GM19395 (cell line): ENCODE measurements around the gene CACHD1.
"Not testable (repeated sequence)": the region's sequence is repeated elsewhere in the genome, so short reads cannot be mapped to it uniquely, and the experiment has no call there.

Experiments
- ATAC-seq: cut with Tn5 transposase; IDR thresholded peaks from one replicate; pipeline ENCODE4 v1.9.1; 2021; ENCODE audit warnings: mild to moderate bottlenecking, moderate library complexity; ENCODE audit not compliant: unreplicated experiment

CACHD1 gene

DNA sequence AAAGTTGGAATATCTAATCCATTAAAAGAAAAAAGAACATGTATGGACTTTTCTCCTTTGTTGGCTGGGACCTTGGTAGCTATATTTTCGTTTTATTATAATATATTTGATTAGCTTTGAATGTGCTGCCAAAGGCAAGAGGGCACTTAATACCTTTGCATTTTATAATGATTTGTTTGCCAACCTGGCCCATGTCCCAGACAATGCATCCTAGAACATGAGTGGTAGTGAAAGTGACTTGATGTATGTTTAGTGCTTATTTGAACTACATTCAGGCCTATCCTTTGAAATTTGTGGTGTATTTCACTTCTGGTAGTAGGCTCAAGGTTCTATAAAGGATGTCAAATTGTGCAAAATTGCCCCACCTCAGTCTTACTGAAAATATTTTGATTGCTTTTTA, 25.9 kb downstream of the CACHD1 start:
- no peak for ATAC-seq

DNA sequence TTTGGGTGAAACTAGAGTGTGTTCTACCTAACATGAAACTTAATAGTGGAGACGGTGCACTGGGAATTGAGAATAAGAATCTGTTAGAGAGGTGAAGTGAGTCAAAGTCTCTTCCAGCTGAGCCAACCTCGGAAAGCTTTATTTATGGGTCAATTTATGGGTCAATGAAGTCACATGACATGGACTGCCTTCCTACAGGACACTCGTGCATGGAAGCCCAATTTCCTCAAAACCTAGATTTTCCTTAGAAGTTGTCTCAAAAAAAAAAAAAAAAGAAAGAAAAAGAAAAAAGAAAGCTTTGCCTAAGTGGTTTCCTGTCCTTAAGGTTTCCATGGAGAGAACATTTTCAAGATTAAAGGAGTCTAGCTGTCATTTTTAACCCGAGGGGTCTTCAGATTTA, 26.7 kb downstream of the CACHD1 start:
- ATAC-seq: no peak

DNA sequence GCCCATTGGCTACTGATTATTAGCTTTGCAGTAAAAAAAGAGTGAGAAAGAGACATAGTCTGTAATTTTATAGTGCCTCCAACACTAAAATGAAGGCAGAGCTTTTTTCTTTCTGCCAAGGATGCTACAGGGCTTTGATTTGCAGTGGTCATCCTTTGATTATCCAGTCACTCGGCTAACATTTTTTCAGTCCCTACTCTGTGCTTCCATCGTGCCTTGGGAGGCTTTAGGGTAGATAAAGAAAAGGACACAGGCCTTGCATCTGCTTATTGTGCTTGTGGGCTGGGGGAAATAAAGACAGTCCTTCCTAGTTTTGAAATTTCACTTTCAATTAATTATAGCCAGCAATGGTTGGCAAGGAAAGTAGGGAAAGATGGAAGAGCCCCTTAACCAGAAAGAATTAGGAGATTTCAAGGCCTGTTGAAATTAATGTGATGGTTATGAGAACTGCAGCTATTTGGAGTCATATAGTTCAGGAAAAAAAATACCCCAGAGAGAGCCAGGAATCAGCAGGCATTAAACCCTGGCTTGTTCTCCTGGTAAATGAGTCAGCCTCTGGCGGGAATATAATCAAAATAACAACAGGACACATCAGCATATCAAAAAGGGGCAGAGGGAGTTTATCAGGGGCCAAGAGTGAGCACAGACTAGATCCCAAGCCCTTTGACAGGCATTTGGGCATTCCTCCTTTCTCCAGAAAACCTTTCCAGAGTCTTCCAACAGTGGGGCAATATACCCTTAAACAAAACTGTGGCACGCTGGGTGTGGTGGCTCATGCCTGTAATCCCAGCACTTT, 27.4 kb downstream of the CACHD1 start:
- no peak for ATAC-seq

DNA sequence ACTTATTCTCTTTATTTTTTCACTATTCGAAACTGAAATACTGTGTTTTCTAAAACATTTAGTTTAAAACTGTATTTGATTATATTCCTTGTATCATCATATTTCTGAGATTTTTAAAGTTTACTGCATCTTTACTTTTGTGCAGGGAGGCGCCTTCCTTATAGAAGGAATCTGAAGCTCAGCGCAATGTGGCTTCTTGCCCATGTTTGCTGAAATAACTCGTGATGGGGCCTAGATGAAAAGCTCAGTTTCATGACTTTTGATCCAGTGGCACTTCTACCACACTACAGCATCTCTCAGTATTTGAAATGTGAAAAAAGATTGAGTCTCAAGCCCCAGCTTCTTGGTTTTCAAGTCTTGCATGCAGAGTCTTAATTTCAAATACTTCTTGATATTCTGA, 28.4 kb downstream of the CACHD1 start:
- no peak for ATAC-seq

DNA sequence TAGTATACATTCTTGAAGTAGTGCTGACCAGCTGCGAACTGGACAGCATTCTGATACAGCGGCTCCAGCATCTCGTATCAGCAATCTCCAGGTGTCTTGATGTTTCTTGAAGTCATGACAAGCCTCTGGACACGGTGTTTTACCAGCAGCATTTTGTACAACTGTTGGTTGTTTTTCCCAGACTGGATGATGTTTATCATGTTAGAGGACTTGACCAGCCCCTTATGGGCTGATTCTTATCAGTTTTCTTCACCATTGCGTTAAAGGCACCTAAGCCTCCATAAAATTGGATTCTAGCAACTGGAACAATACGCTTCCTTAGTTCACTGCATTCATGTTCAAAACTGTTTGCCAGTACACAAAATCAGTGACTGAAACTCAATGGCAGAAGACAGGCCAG, 29.1 kb downstream of the CACHD1 start:
- no peak for ATAC-seq

DNA sequence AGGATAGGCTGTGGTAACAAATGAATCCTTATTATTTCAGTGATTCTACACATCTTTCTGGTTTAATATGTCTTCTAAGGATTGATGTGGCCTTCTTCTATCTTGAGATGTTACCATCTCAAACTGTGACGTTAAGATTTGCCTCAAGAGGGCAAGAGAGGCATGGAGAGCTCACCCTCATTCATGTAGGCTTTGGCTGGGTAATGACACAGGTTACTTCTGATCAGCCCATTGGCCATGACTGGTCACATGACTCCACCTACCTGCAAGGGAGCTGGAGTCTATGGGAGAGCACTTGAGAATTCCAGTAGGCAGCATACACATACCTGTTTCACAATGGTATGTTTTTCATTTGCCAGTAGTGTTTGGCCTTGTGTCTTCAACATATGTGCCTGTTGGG, 30.0 kb downstream of the CACHD1 start:
- ATAC-seq: no peak

DNA sequence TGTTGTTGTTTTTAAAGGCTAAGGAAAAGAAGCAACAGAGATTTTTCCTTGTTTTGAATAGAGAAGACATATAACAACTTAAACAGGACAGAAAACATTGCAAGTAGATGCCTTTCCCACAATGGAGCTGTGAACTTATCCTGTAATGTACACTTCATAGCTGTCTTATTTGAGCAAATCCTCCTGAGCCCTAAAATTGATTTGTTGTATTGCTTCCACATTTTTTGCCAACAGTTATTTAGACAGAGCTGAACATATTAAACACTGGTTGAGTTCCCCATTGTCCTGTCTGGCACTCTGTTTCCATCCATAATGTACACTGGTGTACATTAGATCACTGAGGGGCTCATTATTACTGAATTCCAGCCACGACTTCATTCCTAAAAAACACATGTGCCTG, 32.2 kb downstream of the CACHD1 start:
- ATAC-seq: no peak

DNA sequence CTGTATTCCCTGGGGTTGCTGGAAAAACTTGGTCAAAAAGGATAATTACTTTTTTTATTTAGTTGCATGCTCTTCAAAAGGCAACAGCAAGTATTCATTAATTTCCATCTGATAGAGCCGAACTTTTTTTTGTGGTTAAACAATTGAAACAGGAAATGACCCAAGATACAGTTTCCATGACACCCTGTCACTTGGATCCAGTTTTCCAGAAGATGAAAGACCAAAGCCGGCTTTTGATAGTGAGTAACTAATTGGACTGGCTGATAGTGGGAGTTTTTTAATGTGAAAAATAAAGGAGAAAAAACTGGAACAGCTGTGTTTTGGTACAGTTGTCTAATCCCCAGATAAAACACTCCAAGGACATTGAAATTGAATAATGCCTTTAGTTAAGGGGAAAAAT, 33.0 kb downstream of the CACHD1 start:
- no peak for ATAC-seq

DNA sequence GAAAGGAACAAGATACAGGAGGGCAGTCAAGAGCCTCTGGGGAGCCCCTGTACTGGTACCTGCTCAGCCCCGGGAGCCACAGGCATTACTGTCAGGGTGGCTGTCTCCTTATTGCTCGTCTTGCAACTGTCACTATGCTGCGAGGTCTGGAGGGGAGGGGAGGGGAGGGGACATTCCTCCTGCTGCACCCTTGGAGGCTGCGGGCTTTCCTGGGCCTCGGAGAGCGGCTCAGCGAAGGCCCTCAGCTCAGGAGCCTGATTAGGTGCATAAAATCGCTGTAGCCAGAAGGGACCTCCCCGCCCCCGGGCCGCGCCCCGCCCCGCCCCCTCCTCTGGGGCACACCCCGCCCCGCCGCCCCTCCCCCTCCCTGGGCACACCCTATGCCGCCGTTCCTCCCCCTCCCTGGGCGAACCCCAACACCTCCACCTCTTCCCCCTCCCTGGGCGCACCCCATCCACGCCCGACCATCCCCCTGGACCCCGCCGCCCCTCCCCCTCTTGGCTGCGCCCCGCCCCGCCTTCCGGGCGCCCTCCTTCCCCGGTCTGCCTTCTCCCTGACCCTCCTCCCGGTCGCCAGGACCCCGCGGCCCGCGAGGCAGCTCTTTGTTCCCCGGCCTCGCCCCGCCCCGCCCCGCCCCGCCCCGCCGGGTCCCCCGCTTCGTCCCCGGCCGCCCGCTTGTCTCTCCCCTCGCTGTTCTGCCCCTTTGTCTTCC, 35.5 kb downstream of the CACHD1 start:
- no peak for ATAC-seq

DNA sequence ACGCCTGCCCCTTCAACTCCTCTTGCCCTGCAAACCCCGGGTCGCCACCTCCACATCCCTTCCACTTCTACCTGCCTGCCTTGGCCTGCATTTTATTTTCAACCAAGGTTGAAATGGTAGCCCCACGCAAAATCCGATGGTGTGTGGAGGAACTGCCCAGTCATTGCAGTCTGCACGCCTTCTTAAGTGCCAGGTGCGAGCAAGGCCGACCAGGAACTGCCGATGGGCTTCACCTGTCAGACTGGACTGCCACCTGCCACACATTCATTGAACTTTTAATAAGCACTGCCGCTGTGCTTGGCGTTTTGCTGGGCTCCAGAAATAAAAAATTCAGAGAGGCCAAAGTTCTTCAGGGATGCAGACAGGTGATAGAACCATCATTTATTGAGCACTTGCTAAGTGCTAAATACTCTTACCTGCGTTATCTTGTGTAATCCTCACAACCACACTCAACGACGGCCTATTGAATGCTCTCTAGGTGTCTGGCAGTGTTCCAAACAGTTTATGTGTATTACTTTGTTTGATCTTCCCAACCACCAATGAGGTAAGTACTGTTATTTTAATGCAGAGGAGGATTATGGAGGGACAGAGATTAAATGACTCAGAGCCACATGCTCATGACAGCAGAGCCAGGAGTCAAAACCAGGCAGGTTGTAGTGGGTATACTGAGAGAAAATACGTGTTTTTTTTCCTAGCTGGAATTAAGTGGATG, 36.2 kb downstream of the CACHD1 start:
- ATAC-seq: no peak

DNA sequence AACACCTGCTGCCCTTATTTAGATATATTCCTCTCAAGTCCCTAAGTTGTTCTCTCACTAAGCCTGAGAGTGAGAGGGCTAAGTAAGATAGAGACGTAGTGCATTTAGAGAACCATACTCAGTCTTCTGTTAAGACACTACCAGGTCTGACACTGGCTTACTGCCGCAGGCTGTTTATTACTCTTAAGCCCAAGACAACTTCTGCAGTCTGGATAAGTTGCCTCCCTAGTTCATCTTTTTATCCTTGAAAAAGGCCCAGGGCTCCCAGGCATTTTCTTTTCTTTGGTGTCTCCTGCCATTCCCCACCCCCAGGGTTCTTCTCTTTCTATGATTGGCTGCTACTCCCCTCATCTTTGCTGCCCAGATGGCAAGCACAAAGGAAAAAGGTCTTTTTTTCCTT, 38.7 kb downstream of the CACHD1 start:
- ATAC-seq: no peak

DNA sequence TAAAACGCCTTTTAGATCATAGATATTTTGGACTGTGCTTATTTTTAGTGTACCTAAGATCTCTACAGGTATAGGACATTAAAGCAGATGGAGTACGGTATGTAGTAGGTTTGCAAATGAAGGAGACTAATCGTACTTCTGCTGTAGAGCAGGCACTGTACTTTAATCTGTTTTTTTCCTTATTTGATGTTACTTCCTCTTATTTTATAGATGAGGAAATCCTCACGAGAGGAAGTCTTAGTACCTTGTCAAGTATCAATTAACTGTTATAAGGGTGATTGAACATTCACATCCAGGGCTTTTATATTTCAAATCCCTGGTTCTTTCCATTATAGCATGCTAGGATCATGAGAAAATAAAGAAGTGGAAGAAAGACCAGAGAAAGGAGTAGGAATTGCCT, 41.1 kb downstream of the CACHD1 start:
- no peak for ATAC-seq

DNA sequence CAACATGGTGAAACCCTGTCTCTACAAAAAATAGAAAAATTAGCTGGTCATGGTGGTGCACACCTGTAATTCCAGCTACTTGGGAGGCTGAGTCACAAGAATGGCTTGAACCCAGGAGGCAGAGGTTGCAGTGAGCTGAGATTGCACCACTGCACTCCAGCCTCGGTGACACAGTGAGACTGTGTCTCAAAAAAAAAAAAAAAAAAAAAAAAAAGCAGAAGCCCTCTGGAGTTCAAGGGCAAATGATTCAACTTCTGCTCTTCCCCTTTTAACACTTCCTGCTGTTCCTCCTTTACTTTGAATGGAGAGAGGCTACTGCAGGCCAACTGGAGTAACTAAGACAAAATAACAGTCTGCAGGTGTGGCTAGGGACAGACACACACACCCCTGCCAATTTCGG, 42.3 kb downstream of the CACHD1 start:
- ATAC-seq: not testable (repeated sequence)

DNA sequence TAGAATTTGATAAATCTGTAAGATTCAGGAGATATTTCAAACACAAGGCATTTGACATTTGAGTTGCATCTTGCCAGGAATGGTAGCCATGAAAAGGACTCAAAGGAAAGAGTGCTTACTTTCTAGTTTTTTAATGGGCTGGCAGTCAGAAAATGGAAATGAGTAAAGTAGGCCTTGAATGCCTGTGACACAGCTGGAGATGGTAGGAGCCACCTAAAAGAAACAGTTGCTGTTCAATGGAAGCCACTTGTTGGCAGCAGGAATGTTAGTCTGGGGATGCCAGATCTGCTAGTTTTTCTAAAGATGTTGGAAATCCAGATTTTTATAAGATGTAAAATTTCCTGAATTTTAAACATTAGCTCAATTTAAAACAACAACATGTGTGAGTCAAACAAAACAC, 43.6 kb downstream of the CACHD1 start:
- no peak for ATAC-seq

DNA sequence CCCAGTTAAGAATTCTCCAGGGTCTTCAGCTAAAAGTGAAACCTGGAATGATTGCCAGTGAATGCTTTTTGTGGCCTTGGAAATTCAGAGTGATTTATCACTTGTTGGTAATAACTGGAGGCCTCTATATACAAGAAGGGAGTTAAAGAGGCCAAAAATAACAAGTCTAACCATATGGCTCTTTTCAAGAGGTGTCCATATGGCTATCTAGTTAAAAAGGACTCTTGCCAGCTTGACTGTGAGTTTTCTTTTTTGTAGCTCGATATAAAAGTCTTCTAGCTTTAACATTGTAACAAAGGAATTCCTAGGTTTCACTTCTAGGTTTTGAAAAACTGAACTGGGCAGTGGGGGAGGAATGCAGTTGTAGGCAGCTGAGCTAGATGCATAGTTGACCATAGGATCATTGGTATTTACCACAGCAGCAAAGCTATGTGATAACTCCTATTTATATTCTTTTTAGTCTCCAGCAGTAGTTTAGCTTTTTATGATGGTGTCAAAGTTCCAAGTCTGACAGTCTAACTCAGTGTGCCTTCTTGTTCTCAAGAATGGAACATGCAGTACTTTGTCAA, 44.4 kb downstream of the CACHD1 start:
- no peak for ATAC-seq

DNA sequence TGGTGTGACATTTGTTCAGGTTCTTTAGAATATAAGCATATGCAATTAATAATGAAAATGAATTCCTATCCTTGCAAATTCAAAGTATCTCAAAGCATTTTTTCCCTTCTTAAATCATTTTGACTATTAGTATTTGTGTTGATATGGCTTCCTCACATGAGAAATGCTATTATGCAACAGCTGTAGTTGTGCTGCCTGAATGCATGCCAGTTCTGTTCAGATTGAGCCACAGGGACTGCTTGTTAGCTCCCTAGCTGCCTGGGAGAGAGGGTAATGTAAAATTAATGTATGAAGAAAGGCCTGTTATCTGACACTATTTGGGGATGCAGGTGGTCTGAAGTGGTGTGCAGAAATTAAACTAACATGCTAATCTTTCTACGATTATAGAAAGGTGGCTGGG, 45.5 kb downstream of the CACHD1 start:
- no peak for ATAC-seq

DNA sequence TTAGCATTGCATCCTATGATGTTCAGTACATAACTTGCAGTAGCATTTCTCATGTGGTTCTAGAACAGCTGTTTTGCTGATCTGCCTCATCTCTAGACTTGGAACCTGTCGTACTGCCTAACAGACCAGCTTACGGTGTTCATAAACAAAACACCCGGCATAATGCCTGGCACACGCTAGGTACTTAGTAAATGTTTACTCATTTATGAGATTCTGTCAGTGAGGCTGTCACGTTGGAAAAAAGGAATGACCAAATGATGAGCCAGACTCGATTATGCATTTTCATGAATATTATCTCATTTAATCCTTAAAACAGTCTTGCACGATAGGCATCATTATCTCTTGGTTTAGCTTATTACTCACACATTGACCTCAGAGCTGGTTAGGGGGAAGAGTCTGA, 46.4 kb downstream of the CACHD1 start:
- ATAC-seq: no peak

DNA sequence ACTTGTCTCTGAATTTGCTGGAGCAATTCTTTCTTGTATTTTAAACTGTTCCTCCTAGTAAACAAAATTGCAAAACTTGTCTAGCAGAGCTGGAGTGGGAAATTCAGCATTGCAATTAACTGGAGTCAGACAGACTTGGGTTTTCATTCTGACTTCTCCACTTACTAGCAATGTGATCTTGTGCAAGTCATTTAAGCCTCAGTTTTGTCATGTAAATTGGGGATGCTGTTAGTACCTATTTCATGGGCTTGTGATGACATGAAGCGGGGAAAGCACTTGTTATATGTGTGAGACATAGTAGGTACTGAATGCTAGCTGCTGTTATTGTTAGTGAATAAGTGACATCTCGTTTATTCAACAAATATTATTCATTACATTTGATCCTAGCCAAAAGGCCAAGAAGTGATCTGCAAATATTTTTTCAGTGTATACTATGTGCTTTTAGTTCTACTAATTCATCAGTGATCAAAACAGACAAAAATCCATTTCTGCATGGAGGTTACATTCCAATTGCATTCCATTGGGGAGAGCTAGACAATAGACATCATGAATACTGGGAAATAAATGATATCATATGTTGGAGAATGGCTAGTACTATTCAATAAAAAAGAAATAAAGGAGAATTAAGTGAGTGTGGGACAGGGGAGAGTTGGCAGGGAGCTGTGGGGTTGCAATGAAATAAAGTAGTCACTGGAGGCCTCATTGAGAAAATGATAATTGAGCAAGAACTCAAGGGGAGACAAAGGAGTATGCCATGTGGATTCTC, 47.1 kb downstream of the CACHD1 start:
- ATAC-seq: no peak

DNA sequence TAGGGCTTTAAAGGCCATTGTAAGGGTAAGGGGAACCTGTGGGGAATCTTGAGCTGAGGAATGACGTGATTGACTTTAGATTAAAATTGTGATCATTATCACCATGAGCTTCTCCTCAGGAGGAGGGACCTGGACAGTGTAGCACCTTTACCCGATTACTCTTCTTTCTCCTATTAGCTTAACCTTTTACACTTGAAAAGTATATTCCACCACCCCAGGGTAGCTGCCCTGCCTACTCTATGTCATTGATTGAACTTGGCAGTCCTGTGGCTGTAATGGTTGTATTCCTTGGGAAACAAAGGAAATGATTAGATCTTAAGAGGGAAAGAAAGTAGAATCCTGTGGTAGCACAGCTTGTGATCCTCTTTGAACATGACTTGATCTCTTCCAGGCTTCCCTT, 47.7 kb downstream of the CACHD1 start:
- ATAC-seq: no peak

DNA sequence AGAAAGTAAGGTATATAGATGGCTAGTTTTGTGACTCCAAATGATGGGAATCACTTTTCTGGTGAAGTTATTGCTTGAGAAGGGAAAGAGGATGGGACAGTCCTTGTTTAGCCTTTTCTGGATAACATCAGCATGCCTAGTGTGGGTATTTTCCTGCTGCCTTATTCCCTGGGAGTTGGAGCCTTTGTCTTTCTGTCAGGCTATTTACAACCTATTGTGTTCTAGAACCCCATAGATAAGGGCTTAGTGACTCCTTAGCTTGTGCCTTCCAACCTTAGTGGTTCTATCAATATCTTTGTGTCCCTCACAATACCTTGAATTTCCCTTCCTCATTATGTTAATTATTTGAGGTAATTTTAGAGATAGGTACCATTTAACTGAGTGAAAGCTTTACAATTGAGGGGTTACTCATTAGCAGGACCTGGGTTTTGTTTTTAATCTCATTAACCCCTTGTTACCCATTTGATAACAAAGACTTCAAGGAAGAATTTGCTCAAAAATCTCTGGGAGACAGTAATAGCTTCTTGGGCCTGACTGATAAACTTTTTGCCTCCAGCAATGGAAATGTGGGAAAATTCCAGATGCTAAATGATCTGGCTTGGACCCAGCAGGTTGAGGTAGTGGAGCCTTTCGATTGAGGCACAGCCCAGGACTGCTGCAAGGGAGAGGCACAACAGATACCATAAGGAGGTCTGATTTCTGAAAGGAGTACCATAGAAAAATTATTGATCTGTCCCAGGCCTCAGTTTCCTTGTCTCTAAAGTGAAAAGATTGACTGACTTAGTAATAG, 49.0 kb downstream of the CACHD1 start:
- no peak for ATAC-seq
